ENCODE measurements around the gene HIVEP3. TPM values are rescaled to one million over a fixed set of nuclear protein-coding genes. Genes with fewer than 3 reads are reported as not detected.

The HIVEP3 gene
- polyA plus RNA-seq, 1 of the 3 experiments (the other 2 are of a cell fraction) = 6.4 TPM

GRCh38 chr1:41730806-41731205, 187.9 kb downstream of the HIVEP3 start:
- Histone ChIP-seq H4K20me1 (ENCODE audit: insufficient read depth) (no peaks in the 10 kb centered on the region), H3K4me1 (ENCODE audit: control insufficient read depth in 1 of 2, insufficient read depth in 2 of 2, low read depth in 1 of 2, low read length in 1 of 2) (peaks cover 0 to 55% of the 10 kb centered on the region in 2 experiments; a peak in 1 of 4 replicates), H3K9me2 (no peaks in the 10 kb centered on the region), H3K4me2 (no peak overlapping the region), H3K9me3 (no peaks in the 10 kb centered on the region), H3K36me3 (replicated peaks in 1 of 2; ENCODE audit: control insufficient read depth in 1 of 2, insufficient read depth in 2 of 2, low read length in 1 of 2) (no peaks in the 10 kb centered on the region), H3K79me2 (ENCODE audit: insufficient read depth) (no peaks in the 10 kb centered on the region), H2AFZ (ENCODE audit: low read depth) (no peak overlapping the region), H3K27me3 (ENCODE audit: insufficient read depth) (no peaks in the 10 kb centered on the region), H3K4me3 (ENCODE audit: low read depth in 2 of 2, low read length in 1 of 2) (no peak overlapping the region), H3F3A (replicated peaks; ENCODE audit: insufficient read depth) (no peaks in the 10 kb centered on the region), H3K27ac (ENCODE audit: low read depth in 2 of 2, low read length in 1 of 2) (no peak overlapping the region), H3K9ac (no peak overlapping the region)
- WGBS (ENCODE audit: low lambda C conversion rate) = 88% methylated on average over 3 of the region's 4 CpGs
- DNase-seq = no peak
- CTCF ChIA-PET = no interaction called here
- POLR2A ChIA-PET = no interaction called here
- TF ChIP-seq MAX (IDR thresholded peaks at IDR 0.05; ENCODE audit: low read depth) (no peak), RCOR1 (IDR thresholded peaks at IDR 0.05; ENCODE audit: low read length) (no peak), MEF2A (IDR thresholded peaks at IDR 0.05; ENCODE audit: borderline replicate concordance, low read depth) (no peak), TAF1 (IDR thresholded peaks at IDR 0.05; ENCODE audit: borderline replicate concordance, low read depth, low read length) (no peak), CTCF (IDR thresholded peaks at IDR 0.05) (no peak), TEAD4 (IDR thresholded peaks at IDR 0.05; ENCODE audit: borderline replicate concordance, insufficient read depth) (no peak), FOXM1 (IDR thresholded peaks at IDR 0.05; ENCODE audit: low read depth) (no peak), CHD2 (IDR thresholded peaks at IDR 0.05; ENCODE audit: low read length, partially characterized antibody) (no peak), MXI1 (IDR thresholded peaks at IDR 0.05; ENCODE audit: low read depth, low read length) (no peak), ELF1 (IDR thresholded peaks at IDR 0.05) (no peak), EZH2phosphoT487 (IDR thresholded peaks at IDR 0.05; ENCODE audit: borderline replicate concordance, low read depth) (no peak), POLR2AphosphoS5 (IDR thresholded peaks at IDR 0.05; ENCODE audit: low read depth, low read length) (no peak), RAD21 (IDR thresholded peaks at IDR 0.05; ENCODE audit: low read length) (no peak)

DNA sequence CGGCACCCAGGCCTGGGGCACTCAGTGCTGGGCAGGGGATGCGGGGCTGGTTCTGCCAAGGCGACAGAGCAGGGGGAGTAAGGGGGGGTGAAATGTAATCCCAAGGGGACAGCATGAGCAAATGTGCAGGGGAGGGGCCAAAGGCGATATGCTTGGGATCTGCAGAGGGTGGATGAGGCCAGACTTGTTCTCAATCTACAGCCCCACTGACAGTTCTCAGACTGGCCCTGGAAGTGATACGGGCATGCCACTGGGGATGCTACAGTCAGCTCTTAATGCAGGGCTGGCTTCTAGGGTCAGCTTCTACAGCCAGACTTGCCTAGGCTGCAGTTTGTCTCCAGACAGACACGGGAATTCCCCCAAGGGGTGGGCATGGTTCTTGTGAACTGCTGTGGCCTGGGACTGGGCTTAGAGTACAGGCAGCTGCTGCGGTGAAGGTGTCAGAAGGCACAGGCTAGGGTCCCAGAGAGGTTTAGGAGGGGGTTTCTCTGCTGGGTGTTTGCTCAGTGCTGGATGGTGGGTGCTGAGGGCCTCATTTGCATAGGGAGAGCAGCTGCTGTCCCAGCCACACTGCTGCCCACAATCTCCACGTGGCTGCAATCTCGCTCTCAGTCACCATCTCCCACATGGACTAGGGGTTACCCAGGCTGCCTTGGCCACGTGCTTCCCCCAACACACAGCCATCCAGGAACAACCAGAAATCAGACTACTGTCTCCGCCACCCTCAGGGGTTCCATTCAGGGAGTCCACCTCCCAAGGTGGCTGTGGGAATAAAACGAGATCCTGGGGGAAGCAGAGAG, 190.1 kb downstream of the HIVEP3 start:
- Histone ChIP-seq H3K27ac (ENCODE audit: low read depth in 2 of 2, low read length in 1 of 2) (no peak overlapping the region), H2AFZ (ENCODE audit: low read depth) (no peak overlapping the region), H3K9me3 (no peaks in the 10 kb centered on the region), H3K79me2 (ENCODE audit: insufficient read depth) (no peaks in the 10 kb centered on the region), H3K4me1 (ENCODE audit: control insufficient read depth in 1 of 2, insufficient read depth in 2 of 2, low read depth in 1 of 2, low read length in 1 of 2) (peaks cover 0 to 45% of the 10 kb centered on the region in 2 experiments; a peak in 1 of 4 replicates), H3K9me2 (no peaks in the 10 kb centered on the region), H3K9ac (no peak overlapping the region), H3K36me3 (replicated peaks in 1 of 2; ENCODE audit: control insufficient read depth in 1 of 2, insufficient read depth in 2 of 2, low read length in 1 of 2) (no peaks in the 10 kb centered on the region), H3K4me3 (ENCODE audit: low read depth in 2 of 2, low read length in 1 of 2) (no peak overlapping the region), H3K27me3 (ENCODE audit: insufficient read depth) (no peaks in the 10 kb centered on the region), H3K4me2 (no peak overlapping the region), H3F3A (replicated peaks; ENCODE audit: insufficient read depth) (no peaks in the 10 kb centered on the region), H4K20me1 (ENCODE audit: insufficient read depth) (no peaks in the 10 kb centered on the region)
- peak; percentile 56 for DNase-seq
- ChIA-PET CTCF (interaction anchor here (0.7 to 1.3 kb wide), 2 partner anchors 84 to 155 kb away, joined by 3 to 5 read pairs; no protein-coding TSS in a partner anchor), POLR2A (no interaction called here)
- 75% methylated on average over 11 of the region's 12 CpGs for WGBS (ENCODE audit: low lambda C conversion rate)
- TF ChIP-seq JUND (IDR thresholded peaks at IDR 0.05) = no peak
- TF ChIP-seq SMC3 (IDR thresholded peaks at IDR 0.05; ENCODE audit: low read depth, low read length) = no peak
- TF ChIP-seq, protein P1, sequence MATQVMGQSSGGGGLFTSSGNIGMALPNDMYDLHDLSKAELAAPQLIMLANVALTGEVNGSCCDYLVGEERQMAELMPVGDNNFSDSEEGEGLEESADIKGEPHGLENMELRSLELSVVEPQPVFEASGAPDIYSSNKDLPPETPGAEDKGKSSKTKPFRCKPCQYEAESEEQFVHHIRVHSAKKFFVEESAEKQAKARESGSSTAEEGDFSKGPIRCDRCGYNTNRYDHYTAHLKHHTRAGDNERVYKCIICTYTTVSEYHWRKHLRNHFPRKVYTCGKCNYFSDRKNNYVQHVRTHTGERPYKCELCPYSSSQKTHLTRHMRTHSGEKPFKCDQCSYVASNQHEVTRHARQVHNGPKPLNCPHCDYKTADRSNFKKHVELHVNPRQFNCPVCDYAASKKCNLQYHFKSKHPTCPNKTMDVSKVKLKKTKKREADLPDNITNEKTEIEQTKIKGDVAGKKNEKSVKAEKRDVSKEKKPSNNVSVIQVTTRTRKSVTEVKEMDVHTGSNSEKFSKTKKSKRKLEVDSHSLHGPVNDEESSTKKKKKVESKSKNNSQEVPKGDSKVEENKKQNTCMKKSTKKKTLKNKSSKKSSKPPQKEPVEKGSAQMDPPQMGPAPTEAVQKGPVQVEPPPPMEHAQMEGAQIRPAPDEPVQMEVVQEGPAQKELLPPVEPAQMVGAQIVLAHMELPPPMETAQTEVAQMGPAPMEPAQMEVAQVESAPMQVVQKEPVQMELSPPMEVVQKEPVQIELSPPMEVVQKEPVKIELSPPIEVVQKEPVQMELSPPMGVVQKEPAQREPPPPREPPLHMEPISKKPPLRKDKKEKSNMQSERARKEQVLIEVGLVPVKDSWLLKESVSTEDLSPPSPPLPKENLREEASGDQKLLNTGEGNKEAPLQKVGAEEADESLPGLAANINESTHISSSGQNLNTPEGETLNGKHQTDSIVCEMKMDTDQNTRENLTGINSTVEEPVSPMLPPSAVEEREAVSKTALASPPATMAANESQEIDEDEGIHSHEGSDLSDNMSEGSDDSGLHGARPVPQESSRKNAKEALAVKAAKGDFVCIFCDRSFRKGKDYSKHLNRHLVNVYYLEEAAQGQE (IDR thresholded peaks at IDR 0.05; ENCODE audit: low read depth, low read length) = no peak
- no peak for TF ChIP-seq EP300 (IDR thresholded peaks at IDR 0.05; ENCODE audit: borderline replicate concordance in 1 of 2, low read depth in 1 of 2, low read length in 1 of 2)
- TF ChIP-seq, protein P2, sequence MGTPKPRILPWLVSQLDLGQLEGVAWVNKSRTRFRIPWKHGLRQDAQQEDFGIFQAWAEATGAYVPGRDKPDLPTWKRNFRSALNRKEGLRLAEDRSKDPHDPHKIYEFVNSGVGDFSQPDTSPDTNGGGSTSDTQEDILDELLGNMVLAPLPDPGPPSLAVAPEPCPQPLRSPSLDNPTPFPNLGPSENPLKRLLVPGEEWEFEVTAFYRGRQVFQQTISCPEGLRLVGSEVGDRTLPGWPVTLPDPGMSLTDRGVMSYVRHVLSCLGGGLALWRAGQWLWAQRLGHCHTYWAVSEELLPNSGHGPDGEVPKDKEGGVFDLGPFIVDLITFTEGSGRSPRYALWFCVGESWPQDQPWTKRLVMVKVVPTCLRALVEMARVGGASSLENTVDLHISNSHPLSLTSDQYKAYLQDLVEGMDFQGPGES (IDR thresholded peaks at IDR 0.05; ENCODE audit: low read depth, low read length) = no peak
- no peak for TF ChIP-seq FOSL2 (IDR thresholded peaks at IDR 0.05; ENCODE audit: borderline replicate concordance, low read depth)
- TF ChIP-seq, protein P3, sequence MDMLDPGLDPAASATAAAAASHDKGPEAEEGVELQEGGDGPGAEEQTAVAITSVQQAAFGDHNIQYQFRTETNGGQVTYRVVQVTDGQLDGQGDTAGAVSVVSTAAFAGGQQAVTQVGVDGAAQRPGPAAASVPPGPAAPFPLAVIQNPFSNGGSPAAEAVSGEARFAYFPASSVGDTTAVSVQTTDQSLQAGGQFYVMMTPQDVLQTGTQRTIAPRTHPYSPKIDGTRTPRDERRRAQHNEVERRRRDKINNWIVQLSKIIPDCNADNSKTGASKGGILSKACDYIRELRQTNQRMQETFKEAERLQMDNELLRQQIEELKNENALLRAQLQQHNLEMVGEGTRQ (IDR thresholded peaks at IDR 0.05; ENCODE audit: borderline replicate concordance, low read depth, low read length) = no peak
